Stimulated activated CD8-positive, alpha-beta memory T cell treated with anti-CD3 and anti-CD28 coated beads, Interleukin-7, amount 100 ng/mL, for 24 hours (primary cell): Measurements from ENCODE around the gene CGAS.
A peak's percentile ranks its signal among the peaks of the same experiment; 100 is the strongest.
"Not testable (repeated sequence)": the region's sequence is repeated elsewhere in the genome, so short reads cannot be mapped to it uniquely, and the experiment has no call there.

Experiments
- DNase-seq: peaks from one replicate; pipeline ENCODE4 v3.0.0-alpha.2; 2020; ENCODE audit warnings: low read depth

Gene CGAS

DNA sequence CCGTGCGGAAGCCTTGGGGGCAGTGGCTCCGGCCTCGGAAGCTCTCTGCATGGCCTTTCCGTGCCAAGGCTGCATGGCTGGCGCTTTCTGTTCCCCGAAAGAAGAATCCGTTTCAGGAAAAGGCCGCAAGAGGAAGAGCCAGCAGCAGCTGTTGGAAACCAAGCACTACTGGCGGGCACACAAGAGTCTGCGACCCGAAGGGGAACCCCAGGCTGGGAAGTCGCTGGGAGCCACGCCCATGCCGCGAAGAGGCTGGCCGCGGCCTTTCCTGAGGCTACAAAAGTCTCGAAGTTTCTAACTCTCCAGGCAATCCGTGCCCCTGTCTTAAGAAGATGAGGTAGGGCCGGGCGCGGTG lies at the start of gene CGAS:
TSS of gene CGAS (minus strand) at position 191 of the 355 bp plus-strand sequence. CDS start at position 75, 116 bp downstream.
- peak; percentile 59 for DNase-seq

DNA sequence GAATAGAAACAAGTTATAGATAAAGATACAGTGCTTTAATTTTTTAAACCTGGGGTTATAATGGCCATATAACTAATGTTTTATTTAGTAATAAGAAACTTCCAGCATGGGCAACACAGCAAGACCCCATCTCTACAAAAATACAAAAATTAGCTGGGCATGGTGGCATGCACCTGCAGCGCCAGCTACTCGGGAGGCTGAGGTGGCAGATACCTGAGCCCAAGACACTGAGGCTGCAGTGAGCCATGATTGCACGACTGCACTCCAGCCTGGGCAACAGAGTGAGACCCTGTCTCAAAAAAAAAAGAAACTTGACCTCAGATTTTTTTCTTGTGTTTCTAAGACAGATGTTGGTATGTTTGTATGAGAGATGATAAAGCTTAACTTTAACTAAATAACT lies 45.8 kb upstream of the CGAS start:
- DNase-seq, result no peak

DNA sequence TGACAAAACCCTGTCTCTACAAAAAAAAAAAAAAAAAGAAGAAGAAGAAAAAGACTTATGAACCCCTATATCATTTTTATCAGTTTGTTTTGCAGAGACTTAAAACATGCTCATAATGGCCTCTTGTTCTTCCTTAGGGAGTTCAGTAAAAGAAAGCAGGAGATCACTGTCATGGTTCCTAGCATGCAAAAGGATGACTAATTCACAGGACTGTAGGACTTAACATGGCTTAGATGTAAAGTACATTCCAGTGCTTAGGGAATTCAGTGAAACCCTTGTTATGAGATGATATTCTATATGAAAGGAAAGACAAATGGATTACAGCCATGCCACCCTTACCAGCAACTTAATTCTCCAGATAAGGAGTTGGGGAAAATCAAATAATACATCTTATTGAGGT lies 39.3 kb upstream of the CGAS start:
- DNase-seq, result no peak

DNA sequence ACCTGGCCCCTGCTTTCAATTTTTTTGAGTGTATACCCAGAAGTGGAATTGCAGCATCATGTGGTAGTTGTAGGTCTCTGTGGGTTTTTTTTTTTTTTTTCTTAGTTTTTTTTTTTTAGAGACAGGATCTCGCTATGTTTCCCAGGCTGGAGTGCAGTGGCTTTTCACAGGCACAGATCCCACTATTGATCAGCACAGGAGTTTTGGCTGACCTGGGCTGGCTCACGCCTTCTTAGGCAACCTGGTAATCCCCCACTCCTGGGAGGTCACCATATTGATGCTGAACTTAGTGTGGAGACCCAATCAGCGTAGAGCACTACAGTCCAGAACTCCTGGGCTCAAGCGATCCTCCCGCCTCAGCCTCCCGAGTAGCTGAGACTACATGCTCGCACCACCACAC lies 35.4 kb upstream of the CGAS start:
- no peak for DNase-seq

DNA sequence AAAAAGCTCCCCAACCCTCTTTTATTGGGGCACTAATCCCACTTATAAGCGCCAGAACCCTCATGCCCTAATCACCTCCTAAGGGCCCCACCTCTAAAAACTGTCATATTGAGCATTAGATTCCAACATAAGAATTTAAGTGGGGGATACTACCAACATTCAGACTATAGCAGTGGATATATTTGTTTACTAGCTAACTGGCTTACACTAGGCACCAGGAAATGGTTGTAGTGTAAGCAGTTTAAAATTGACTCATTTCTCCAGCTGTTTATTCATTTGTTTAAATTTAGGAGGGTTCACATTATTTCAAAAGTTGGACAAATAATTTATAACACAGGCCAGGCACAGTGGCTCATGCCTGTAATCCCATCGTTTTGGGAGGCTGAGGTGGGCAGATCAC lies 32.3 kb upstream of the CGAS start:
- DNase-seq, result no peak

DNA sequence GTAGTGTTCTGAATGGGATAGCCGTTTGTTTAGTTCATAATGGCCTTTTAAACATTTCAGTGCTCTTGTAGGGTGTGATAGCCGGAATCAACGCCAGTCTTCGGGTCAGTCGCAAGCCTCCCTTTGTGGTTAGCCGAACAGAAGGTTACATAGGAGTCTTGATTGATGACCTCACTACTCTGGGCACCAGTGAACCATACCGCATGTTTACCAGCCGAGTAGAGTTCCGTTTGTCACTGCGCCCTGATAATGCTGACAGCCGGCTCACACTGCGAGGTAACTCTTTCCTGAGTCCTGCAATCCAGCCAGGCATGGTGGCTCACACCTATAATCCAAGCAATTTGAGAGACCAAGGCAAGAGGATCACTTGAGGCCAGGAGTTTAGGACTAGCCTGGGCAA lies 29.9 kb upstream of the CGAS start:
- DNase-seq, result no peak

DNA sequence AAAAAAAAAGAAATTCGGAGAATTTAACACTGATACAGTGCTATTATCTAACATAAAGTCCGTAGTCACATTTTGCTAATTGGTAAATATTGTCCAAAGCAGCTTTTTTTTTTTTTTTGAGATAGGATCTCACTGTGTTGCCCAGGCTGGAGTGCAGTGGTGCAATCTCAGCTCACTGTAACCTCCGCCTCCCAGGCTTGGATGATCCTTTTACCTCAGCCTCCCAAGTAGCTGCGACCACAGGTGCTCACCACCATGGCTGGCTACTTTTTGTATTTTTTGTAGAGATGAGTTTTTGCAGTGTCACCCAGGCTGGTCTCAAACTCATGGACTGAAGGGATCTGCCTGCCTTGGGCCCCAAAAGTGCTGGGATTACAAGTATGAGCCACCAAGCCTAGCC lies 25.3 kb upstream of the CGAS start:
- DNase-seq, result no peak

DNA sequence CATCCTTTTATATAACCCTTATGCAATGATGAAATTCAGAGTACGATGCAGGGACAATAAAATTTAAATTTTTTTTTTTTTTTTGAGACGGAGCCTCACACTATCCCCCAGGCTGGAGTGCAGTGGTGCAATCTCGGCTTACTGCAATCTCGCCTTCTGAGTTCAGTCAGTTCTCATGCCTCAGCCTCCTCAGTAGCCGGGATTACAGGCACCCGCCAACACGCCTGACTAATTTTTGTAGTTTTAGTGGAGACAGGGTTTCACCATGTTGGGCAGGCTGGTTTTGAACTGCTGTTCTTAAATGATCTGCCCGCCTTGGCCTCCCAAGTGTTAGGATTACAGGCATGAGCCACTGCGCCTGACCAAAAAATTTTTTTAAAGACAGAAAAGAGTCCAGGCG lies 24.6 kb upstream of the CGAS start:
- DNase-seq, result no peak

DNA sequence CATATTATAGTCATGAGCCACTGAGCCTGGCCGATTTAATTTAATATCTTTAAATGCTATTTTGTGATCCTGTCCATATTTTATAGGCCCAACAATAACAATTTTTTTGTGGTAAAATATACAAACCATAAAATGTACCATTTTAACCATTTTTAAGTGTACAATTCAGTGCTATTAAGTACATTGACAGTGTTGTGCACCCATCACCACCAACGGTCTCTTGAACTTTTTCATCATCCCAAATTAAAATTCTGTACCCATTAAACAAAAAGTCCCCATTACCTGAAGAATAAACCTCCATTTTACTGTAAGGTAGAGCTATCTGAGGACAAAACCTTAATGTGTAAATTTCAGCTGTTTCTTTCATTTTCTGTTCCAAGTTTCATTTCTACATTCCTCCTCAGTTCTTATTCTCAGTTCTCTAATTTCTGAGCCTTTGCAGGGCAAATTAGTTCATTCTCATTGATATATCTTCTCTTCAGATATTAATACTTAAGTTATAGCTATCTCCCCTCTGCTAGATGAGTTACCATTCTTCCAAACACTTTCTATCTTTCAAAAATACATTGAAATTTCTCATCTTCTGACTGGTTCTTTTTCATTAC lies 19.7 kb upstream of the CGAS start:
- DNase-seq, result no peak

DNA sequence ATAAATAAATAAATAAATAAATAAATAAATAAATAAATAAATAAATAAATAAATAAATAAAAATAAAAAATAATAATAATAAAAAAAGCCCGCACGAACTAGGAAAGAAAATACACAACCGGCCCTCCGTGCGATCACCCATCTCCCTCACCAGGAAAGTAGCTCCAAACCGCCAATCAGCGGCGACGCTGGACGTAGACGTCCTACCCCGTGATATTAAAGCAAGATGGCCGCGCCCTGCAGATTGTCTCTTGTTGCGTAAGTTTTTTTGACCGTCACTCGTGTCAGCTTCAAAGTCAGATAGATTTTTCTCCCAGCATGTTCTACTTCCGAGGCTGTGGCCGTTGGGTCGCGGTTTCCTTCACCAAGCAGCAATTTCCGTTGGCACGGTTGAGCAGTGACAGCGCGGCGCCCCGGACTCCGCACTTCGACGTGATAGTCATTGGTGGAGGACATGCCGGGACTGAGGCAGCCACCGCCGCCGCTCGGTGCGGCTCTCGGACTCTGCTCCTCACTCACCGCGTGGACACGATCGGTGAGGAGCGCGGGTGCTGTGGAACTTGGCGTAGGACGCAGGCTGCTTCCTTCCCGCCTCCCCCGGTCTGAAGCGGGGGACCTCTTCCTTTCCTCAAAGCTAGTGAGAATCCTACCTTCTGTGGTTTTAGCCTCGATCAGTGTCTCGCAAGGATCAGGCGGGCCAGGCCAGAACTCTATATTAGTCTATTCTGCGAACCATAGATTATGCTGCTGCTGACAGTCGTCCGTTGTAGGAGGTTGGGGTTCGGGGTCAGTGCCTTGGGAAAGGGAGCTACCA lies 9.6 kb upstream of the CGAS start, which contains the start of gene MTO1:
TSS of gene MTO1 (plus strand) at position 201 of the 814 bp plus-strand sequence. CDS start at position 319, 118 bp downstream.
- DNase-seq, result peak; percentile 68

DNA sequence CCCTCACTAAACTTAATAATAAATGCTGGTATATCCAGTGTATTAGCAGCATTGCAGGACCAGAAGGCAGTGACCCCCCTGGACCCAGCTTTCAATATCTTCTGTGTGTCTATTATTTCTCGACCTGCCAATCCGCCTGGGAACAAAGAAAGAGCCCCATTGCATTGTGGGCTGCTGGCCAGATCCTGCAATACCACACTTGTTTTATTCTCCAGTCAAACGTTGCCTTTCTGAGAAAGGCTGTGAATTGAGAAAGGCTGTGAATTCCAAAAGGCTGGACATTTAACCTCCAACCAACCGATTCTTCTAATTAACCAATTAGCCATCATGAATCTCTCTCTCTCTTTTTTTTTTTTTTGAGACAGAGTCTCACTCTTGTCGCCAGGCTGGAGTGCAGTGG lies 8.0 kb upstream of the CGAS start:
- DNase-seq, result no peak

DNA sequence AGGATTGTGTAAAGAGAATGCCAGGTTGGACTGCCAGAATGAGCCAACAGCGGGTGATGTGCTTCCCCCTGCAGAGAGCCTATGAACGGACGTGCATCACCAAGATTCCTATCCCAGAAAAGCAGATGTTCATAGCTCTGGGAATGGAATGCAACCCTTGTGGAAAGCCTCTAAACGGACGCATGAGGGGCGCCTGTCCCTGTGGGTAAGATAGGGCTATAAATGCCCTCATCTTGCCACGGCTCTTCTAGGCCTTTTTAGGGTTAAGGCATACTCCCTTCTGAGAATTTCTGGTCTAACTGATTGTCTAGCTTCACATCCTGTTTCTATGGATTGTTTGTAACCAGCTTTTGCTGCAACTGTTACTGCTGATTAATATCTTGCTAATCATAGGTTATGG lies 7.4 kb upstream of the CGAS start:
- not testable (repeated sequence) for DNase-seq

DNA sequence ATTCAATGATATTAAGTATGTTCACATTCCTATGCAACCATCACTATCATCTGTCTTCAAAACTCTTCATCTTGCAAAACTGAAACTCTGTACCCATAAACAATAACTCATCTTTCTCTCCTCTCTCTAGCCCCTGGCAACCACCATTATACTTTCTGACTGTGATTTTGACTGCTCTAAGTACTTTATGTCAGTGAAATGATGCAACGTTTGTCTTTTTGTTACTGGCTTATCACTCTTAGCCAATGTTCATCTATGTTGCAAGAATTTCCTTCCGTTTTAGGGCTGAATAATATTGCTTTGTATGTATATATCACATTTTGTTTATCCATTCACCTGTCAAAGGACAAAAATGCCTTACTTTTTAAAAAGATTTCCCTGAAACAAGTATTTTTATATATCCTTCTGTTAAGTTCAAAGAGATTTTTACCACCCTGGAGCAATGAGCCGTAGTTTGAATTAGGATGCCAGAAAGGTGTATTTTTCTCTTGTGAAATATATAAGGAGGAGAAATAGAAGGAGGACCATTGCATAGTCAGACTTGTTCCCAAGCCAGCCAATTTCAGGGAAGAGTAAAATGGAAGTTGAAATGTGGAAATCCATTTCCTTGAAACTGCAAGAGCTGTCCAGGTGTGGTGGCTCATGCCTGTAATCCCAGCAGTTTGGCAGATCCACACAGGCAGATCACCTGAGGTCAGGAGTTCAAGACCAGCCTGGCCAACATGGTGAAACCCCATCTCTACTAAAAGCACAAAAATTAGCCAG lies 4.0 kb upstream of the CGAS start:
- DNase-seq, result no peak

DNA sequence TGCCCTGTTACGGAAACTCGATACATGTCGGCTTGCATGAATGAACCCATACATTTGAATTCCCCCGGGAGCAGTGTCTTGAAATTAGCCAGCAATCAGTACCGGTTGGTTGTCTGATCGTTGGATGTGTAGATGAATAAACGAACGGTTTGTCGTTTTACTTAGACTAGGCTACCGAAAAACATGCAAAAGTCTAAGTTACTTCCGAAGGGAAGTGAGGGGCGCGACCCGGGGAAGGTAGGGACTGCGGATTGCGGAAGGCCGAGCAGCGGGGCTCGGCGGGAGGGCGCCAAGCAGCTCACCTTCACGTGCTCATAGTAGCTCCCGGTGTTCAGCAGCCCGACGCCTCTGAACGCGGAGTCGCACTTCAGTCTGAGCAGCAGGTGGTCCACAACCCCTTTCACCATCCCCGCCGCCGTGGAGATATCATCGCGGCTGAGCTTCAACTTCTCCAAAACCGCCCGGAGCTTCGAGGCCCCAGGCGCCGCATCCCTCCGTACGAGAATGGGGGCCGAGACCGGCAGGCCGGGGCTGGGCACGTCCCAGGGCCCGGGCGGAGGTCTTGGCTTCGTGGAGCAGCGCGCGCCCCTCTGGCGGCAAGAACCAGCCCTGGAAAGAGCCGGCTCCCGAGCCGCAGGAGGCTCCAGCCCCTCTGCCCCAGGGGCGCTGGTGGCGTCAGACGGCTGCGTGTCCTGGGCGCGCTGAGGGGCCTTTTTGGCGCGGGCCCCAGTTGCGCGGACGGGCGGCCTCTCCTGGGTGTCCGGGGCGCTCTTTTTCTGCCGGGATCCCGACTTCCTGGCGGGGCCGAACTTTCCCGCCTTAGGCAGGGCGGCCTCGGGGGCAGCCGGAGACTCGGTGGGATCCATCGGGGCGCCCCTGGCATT lies 632 bp downstream of the CGAS start:
- no peak for DNase-seq

DNA sequence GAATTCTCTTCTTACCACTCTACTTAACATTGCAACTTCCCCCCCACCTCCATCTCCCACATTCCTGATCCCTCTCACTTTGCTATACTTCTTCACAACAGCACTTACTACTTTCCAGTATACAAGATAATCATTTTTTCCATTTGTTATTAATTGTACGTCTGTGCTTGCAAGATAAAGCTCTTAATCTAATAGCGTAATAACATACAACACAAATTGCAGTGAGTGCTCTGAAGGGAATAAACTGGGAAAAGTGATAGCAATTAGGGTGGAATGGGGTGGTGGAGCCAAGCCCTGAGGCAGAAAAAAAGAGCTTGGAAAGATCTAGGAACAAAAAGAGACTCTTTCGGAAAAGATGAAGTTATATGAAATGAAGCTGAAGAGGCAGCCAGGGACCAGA lies 8.5 kb downstream of the CGAS start:
- DNase-seq, result no peak

DNA sequence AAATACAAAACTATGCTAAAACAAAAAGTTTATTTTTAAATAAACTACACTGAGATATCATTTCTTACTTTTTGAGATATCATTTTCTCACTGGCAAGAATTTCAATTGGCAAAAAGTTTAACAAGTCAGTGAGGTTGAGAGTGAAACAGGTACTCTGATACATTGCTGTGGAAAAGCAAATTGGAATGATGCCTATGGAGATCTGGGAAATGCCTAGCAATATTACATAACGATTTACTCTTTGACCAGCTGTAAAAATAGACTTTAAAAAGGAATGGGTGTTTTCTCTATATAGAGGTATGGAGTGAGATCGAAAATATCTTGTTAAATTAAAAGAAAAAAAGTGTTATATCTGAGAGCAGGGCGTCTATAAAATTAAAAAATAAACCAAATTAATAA lies 16.9 kb downstream of the CGAS start:
- DNase-seq, result no peak

DNA sequence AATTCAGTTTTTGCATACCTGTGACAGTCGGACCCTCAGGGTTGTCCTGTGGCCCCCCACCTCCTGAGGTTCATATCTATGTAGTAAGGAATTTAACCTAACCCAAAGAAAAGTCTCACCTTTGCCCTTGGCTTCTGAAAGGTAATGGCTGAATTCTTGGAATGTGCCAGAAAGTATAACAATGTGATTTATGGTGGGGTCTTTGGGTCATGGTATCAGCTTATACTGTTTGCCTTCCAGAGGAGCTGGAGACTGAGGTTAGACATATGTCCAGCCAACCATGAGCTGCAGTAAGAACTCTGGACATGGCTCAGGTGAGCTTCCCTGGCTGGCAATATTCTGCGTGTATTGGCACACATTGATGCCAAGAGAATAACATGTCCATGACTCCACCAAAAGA lies 30.6 kb downstream of the CGAS start:
- no peak for DNase-seq

DNA sequence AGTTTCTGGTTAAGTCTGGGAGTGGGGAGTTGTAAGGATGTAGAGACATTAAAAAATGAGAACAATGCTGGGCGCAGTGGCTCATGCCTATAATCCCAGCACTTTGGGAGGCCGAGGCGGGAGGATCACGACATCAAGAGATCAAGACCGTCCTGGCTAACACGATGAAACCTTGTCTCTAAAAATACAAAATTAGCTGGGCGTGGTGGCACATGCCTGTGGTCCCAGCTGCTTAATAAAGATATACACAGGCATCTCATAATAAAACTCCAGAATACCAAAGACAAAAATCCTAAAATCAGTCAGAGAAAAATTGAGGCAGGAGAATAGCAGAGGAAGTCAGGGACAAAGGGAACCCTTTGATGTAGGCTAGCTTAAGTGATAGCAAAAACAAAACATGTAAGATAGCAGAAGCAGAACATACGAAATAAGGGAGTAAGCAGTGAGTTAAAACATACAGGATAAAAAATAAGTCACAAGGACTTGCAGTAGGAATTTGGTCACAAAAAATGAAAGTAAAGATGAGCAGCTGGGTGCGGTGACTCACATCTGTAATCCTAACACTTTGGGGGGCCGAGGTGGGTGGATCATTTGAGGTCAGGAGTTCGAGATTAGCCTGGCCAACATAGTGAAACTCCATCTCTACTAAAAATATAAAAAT lies 33.9 kb downstream of the CGAS start:
- no peak for DNase-seq

DNA sequence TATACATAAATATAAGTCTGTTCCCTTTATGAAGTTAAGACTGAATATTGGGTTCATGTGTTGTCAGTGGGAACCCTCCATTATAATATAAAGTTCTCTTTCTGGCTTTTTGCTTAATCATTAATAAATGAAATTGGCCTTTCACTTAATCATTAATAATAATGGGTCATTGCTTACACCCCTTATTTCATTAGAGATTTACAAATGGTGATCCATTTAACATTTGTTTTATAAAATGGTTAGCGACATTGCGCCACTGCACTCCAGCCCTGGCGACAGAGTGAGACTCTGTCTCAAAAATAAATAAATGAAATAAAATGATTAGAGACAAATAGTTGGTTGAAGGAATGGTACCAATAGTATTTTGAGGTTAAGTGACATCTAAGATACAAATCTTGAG lies 39.0 kb downstream of the CGAS start:
- no peak for DNase-seq

DNA sequence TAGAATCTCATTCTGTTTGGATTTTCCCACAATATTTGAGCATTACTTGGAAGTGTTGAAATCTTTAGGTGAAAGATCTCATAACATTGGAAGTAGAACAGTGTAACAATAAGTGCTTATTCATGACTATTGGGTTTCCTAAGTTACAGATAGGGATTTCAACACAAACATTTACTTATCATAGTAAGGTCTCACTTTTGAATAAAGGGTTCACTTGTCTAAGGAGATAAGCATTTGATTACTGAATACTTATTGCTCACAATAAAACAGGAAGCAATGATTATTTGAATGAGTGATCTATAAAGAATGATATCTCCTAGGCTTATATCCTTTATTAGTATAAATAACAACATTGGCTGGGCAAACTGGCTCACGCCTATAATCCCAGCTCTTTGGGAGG lies 42.7 kb downstream of the CGAS start:
- DNase-seq, result no peak

DNA sequence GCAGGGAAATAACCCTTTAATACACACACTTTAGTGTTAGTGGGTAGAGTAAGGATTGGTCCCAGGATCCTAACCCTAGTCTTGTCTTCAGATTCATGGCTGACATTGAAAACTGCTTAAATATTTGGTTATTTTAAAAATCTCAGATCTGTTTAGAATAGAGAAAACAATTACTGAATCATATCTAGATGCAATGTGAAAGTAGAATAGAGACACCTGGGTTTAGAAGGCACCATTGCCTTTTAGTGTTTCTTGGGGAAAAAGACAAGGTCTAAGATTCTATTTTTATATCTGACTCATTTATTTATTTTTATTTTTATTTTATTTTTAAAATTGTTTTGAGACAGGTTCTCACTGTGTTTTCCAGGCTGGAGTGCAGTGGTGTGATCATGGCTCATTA lies 51.4 kb downstream of the CGAS start:
- DNase-seq, result no peak

DNA sequence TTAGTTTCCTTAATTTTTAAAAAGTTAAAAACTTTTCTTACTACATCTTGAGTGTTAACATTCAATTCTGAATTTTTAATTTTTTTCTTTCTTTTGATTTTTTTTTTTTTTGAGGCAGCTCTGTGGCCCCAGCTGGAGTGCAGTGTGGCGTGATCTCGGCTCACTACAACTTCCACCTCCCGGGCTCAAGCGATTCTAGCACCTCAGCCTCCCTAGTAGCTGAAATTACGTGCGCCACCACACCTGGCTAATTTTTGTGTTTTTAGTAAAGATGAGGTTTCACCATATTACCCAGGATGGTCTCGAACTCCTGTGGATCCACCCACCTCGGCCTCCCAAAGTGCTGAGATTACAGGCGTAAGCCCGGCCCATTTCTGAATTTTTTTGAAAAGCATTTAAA lies 56.2 kb downstream of the CGAS start:
- DNase-seq, result no peak
